Fibroblast of skin of right biceps (primary cell): ENCODE data around the gene PLAC1.

Source experiments
- DNase-seq: peaks from one replicate; pipeline ENCODE4 v3.0.0-alpha.2; 2013

The PLAC1 gene

DNA sequence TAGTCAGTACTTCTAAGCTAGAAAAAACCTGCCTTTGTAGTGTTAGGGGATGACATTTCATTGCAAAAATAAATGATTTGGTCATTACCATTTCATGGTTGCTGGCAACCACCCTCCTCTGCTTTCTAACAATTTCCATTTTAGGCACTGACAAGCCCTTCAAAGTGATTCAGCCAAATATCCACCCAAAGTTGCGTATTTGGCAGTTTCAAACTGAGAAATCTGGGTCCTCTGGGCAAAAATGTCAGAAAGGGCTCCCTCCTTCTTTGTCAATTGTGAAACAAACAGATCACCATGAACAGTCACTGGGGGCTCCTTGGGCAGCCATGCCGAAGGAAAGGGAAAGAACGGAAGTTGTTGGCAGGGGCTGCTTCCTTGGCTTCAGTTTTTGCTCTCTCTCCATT is 33.0 kb downstream of the PLAC1 start:
- peak; percentile 46 for DNase-seq

- DNase-seq, result peak; percentile 61
Measured at GRCh38 chrX:134624046-134624430, 34.2 kb downstream of the PLAC1 start.

DNA sequence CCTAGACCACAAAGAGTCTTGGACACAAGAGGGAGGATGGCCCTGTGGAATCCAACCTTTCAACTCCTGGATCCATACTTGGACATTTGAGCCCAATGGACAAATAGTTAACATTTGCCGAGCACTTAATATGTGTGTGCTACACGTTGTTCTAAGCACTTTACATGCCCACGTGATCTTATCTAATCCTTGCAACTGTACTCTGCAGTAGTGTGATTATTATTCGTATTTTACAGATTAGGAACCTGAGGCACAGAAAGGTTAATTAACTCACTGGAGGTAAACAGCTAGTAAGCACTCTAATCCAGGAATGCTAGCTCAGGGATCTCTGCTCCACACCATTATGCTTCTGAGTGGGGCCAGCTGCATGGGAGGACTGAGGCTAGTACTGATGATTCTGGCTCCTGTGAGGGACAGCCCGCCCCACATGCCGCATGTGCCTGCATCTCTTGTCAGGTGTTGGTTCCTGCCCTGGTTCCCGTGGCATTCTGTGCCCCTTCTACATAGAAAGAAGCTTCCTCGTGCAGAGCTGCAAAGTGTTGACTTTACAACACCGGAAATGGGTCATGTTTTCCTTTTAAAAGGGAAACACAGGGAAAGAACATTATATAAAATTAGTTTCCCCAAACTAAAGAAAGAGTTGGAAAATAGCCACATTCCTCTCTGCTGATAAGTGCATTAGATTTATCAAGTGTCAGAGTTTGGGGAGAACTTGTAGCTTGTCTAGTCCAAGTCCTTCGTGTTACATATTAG is 34.8 kb downstream of the PLAC1 start:
- DNase-seq, result no peak

DNA sequence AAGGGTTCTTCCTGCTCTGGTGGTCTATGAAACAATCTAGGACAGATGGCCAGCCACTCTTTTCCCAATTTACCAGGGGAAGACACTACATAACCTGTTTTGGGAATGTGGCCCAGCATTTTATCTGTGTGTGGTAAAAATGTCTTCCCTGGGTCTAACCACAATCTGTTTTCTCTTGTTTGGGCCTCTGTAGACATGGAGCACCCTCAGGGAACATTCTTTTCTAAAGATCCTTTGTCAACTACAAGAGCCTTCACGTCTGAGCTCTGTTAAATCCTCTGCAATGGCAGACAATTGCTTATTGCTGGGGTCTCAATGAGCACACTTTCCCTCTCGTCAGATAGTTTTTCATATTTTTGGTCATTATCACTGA is 35.5 kb downstream of the PLAC1 start:
- DNase-seq, result peak; percentile 68

- peak; percentile 95 for DNase-seq
Measured at GRCh38 chrX:134622056-134622812, 36.0 kb downstream of the PLAC1 start.

GRCh38 chrX:134619838-134620237 is 38.4 kb downstream of the PLAC1 start:
- no peak for DNase-seq

GRCh38 chrX:134613396-134613795 is 44.9 kb downstream of the PLAC1 start:
- no peak for DNase-seq

DNA sequence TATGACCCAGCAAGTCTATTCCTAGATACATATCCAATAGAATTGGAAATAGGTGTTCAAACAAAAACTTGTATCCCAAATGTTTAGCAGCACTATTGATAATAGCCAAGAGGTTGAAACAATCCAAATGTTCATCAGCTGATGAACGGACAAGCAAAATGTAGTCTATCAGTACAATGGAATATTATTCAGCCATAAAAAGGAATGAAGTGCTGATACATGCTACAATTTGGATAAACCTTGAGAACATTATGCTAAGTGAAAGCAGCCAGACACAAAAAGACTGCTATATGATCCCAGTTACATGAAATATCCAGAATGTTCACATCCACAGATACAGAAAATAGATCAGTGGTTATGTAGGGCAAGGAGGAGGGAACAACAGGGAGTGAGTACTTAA is 50.1 kb downstream of the PLAC1 start:
- DNase-seq, result no peak

DNA sequence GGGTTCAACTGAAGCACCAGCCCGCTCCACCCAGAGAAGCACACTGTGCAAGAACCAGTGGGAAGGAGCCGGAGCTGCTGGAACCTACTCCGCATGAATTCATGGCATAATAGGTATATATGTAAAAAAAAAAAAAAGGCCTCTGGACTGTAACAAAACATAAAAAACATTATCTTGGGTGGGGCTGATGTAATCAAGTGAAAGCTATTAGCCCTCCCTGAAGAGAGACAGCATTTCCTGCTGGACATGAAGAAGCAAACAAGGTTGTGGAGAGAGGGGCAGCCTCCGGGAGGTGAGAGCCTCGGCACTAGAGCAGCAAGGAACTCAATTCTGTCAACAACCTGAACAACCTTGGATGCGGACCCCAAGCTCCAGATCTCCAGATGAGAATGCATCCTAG is 50.7 kb downstream of the PLAC1 start:
- DNase-seq, result no peak

- peak; percentile 71 for DNase-seq
Measured at GRCh38 chrX:134604701-134605311, 53.5 kb downstream of the PLAC1 start.

DNA sequence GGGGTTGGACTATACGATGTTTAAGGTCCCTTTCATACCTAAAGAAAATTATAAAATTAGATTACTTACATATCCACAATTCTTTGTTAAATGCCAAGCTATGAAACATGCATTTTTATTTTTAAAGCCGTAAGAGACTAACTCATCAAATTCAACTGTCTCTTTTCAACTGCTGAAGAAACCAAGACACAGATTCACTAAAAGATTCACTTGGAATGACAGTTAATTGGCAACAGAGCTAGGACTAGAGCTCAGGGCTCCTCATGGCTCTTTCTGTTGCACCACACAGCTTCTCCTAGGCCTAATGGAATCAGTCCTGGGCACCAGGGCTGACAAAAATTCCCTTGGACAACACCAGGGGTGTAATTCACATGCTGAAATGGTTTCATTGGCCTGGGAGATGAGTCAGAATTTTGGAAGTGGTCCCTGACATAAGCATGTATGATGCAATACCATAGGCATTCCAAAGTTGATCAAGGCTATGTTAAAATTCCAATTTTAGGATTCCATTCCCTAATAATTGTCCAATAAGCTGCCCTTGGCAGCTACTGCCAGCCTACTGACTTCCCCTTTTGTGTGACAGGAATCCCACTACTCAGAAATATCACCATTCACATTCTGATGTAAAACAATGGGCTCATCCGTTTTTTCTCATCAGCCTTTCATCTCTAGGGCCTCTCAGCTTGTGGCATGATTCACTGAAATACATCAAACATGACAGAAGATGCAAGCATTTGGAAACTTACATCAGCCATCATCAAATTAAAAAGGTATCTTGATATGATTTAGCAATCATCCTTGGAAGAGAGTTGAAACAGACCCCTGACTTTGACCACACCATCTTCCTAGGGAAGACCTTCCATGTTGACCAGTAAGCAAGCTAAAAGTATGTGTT is 54.2 kb downstream of the PLAC1 start:
- peak; percentile 96 for DNase-seq

DNA sequence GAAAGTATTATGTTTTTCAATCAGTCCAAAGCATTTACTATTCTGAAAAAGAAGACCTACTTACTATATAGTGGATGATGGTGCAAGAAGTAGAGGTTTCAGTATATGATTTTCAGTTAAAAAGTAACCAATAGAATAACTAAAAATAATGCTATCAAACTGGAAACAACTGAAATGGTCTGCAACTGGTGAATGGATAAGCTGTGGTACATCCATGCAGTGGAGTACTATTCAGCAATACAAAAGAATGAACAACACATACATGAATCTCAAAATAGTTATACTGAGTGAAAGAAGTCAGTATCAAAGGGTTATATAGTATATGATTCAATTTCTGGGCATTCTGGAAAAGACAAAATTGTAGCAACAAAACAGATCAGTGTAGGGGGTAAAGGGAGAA is 55.9 kb downstream of the PLAC1 start:
- DNase-seq, result no peak

GRCh38 chrX:134601240-134601765 is 57.0 kb downstream of the PLAC1 start:
- DNase-seq, result peak; percentile 74

GRCh38 chrX:134600714-134601113 is 57.6 kb downstream of the PLAC1 start:
- DNase-seq, result peak; percentile 83

DNA sequence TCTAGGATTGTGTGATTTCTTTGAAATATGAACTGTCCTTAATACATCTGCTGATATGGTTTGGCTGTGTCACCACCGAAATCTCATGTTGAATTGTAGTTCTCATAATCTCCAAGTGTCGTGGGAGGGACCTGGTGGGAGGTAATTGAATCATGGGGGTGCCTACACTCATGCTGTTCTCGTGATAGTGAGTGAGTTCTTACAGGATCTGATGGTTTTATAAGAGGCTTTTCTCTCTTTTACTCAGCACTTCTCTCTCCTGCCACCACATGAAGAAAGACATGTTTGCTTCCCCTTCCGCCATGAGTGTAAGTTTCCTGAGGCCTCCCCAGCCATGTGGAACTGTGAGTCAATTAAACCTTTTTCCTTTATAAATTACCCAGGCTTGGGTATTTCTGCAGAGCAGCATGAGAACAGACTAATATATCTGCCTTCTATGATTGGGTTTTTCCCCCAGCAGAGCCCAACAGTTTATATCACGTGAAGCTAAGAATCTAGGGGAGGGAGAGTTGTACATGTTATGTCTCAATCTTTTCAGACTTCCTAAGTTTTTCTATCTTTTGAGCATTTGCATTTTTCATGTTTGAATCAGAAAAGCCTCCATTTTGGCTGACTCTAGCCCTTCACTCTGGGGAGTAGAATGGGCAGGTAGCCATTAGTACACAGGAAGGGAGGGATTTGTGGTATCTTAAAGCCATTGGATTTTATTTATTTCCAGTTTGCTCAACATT is 58.9 kb downstream of the PLAC1 start:
- peak; percentile 93 for DNase-seq

- DNase-seq, result no peak
Measured at GRCh38 chrX:134592303-134592702, 66.0 kb downstream of the PLAC1 start.

DNA sequence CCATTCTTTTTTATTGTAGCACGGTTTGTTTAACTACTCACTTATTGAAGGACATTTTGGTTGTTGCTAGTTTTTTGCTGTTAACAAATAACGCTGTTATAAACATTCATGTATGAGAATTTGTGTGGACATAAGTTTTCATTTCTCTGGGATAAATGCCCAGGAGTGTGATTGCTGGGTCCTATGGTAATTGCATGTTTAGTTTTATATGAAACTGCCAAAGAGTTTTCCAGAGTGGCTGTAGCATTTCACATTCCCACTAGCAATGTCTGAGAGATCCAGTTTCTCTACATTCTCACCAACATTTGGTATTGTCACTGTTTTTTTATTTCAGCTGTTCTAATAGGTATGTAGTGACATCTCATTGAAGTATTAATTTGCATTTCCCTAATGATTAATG is 66.8 kb downstream of the PLAC1 start:
- DNase-seq, result no peak

GRCh38 chrX:134588806-134589205 is 69.5 kb downstream of the PLAC1 start:
- no peak for DNase-seq

GRCh38 chrX:134580907-134581306 is 77.4 kb downstream of the PLAC1 start:
- peak; percentile 67 for DNase-seq

DNA sequence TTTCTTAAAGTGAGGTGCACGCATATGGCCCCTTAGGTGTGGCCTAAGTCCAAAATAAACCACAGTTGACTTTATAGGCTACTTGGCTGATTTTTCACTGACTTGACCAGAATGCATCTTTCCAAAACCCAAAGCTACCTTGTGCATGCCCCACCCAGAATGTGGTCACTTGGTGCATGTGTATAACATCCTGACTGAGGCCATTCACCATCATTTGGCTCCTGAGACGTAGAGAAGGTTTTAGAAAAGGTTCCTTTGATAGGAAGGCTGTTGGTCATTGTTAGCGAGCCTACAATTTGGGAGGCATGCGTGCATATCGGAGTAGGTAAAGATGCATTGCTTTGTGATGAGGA is 84.6 kb downstream of the PLAC1 start:
- DNase-seq, result no peak

GRCh38 chrX:134572816-134573682 is 85.2 kb downstream of the PLAC1 start:
- peak; percentile 65 for DNase-seq
